ENCODE measurements around the gene CTSF.
"Not testable (repeated sequence)": the region's sequence is repeated elsewhere in the genome, so short reads cannot be mapped to it uniquely, and the experiment has no call there.

DNA sequence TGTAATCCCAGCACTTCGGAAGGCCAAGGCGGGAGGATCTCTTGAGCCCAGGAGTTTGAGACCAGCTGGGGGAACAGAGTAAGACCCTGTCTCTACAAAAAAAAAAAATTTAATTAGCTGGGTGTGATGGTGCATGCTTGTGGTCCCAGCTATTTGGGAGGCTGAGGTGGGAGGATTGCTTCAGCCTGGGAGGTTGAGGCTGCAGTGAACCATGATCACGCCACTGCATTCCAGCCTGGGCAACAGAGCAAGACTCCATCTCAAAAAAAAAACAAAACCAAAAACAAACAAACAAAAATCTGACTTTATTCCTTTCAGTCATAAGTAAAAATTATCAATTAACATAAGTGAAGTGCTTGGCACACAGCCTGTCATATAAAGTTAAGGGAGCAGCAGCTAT lies 38.2 kb upstream of the CTSF start:
- not testable (repeated sequence) for TF ChIP-seq FOXM1 (IDR thresholded peaks at IDR 0.05; ENCODE audit: borderline replicate concordance); FOXK2 (IDR thresholded peaks at IDR 0.05); BHLHE40 (IDR thresholded peaks at IDR 0.05; ENCODE audit: borderline replicate concordance)
